Thyroid gland (tissue), 4 donors: ENCODE data around the gene NMS. TPM values are rescaled to one million over a fixed set of nuclear protein-coding genes. Genes with fewer than 3 reads are reported as not detected.

Experiments
- DNase-seq, 2 donors: peaks; one replicate each; pipeline ENCODE4 v3.0.0-alpha.2; 2019
- H3K27ac ChIP-seq, 3 donors: fragments of 200-600 bp; sonication (generic); 1 replicate in 2 of 3; 2 replicates in 1 of 3; pipeline ENCODE4 v1.5.1; 2016 to 2019; ENCODE audit warnings: mild to moderate bottlenecking in 1 of 3, moderate library complexity in 1 of 3
- H3K27me3 ChIP-seq: fragments of 200-600 bp; sonication (generic); one replicate; pipeline ENCODE4 v1.5.1; 2019
- H3K36me3 ChIP-seq, 2 donors: fragments of 200-600 bp; sonication (generic); one replicate each; pipeline ENCODE4 v1.5.1; 2016 to 2019
- H3K4me1 ChIP-seq, 2 donors: fragments of 200-600 bp; sonication (generic); one replicate each; pipeline ENCODE4 v1.5.1; 2017 to 2019
- H3K4me3 ChIP-seq, 3 donors: fragments of 200-600 bp; sonication (generic); replicated peaks in 1 of 3; 1 replicate in 2 of 3; 2 replicates in 1 of 3; pipeline ENCODE4 v1.5.1; 2016; ENCODE audit warnings: mild to moderate bottlenecking in 1 of 3
- H3K9me3 ChIP-seq: fragments of 200-600 bp; sonication (generic); one replicate; pipeline ENCODE4 v1.5.1; 2017
- CTCF ChIP-seq, 6 experiments: fragments of 200-600 bp in 3 of 6; fragments of 450-650 bp in 3 of 6; sonication (generic) in 3 of 6; IDR thresholded peaks; one replicate each; pipeline ENCODE4 v1.5.1; 2016 to 2019; ENCODE audit warnings: antibody characterized with exemption in 6 of 6, mild to moderate bottlenecking in 2 of 6, inconsistent platforms in 1 of 6, moderate library complexity in 1 of 6
- POLR2A ChIP-seq, 2 donors: fragments of 450-650 bp; IDR thresholded peaks; one replicate each; pipeline ENCODE4 v1.6.1; 2017; ENCODE audit warnings: antibody characterized with exemption in 2 of 2, mild to moderate bottlenecking in 2 of 2, moderate library complexity in 1 of 2
- WGBS, 2 donors: methylation state at CpG; one replicate each; pipeline ENCODE4 v1.1.5; 2017; 5-methylcytosine and 5-hydroxymethylcytosine counted together
- intact Hi-C: fragments of 100-400 bp; cut with DNase I; formaldehyde crosslinking; loops from one replicate; pipeline ENCODE4 v1.15.1; 2023
- total RNA-seq, 4 donors: library from RNA; depleted of rRNA; stranded (reverse); fragments of >200 nt; gene quantifications; one replicate each; pipeline ENCODE4 v1.2.3, GENCODE V29; 2016

The NMS gene
- total RNA-seq, 4 donors from 2014 or later = not detected

- TF ChIP-seq CTCF (IDR thresholded peaks at IDR 0.05) (no peak), POLR2A (IDR thresholded peaks at IDR 0.05) (no peak)
- Histone ChIP-seq H3K4me3 (no peak overlapping the region), H3K4me1 (no peaks in the 10 kb centered on the region), H3K27ac (no peak overlapping the region), H3K36me3 (no peaks in the 10 kb centered on the region), H3K9me3 (no peaks in the 10 kb centered on the region), H3K27me3 (no peaks in the 10 kb centered on the region)
- no peak for DNase-seq
- intact Hi-C loops = no loop called here
- WGBS, 2 donors = 88 to 92% methylated on average over 7 of the region's 7 CpGs
These were observed 38.8 kb downstream of the NMS start for GRCh38 chr2:100509066-100509465.

DNA sequence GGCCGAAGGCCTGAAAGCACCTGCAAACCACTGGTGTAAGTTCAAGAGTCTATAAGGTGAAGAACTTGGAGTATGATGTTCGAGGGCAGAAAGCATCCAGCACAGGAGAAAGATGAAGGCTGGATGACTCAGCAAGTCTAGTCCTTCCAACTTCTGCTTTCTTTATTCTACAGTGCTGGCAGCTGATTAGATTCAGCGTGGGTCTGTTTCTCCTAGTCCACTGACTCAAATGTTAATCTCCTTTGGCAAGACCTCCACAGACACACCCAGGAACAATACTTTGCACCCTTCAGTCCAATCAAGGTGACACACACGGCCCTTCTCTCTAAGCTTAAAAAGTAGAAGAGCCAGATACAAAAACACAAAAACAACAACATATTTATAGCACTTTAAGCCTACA is 43.4 kb downstream of the NMS start:
- no peaks in the 10 kb centered on the region for H3K36me3 ChIP-seq
- TF ChIP-seq CTCF (IDR thresholded peaks at IDR 0.05) (no peak), POLR2A (IDR thresholded peaks at IDR 0.05) (no peak)
- no peak overlapping the region for H3K27ac ChIP-seq
- 65 to 82% methylated on average over 4 of the region's 4 CpGs for WGBS, 2 donors
- no peaks in the 10 kb centered on the region for H3K27me3 ChIP-seq
- intact Hi-C loops = no loop called here
- H3K4me1 ChIP-seq = no peaks in the 10 kb centered on the region
- H3K4me3 ChIP-seq = no peak overlapping the region
- no peak for DNase-seq
- H3K9me3 ChIP-seq = no peaks in the 10 kb centered on the region

- Histone ChIP-seq H3K4me1 (no peaks in the 10 kb centered on the region), H3K36me3 (no peaks in the 10 kb centered on the region), H3K27me3 (no peaks in the 10 kb centered on the region), H3K4me3 (no peak overlapping the region), H3K9me3 (no peaks in the 10 kb centered on the region), H3K27ac (no peak overlapping the region)
- intact Hi-C loops = no loop called here
- no peak for DNase-seq
- no peak for TF ChIP-seq CTCF (IDR thresholded peaks at IDR 0.05)
- TF ChIP-seq POLR2A (IDR thresholded peaks at IDR 0.05) = no peak
- 61 to 80% methylated on average over 1 of the region's 1 CpG for WGBS, 2 donors
These were observed 47.3 kb downstream of the NMS start for GRCh38 chr2:100517556-100517955.

DNA sequence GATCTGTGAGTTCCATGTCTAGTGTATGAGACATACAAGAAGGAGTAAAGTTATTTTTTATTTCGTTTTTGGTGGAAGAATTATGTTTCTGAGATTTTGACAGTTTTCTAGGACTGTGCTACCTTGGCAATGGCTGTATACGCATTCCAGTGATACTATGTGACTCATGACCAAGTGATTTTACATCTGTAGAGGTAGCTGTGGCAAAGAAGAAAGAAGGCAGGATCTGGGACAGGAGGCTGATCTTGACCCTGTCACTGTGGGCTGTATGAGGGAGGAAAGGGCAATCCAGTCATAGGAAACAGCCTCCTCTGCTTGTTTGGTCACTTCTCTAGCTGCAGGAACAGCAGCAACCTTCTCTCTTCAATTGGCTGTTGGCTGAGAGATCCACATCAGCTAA is 48.5 kb downstream of the NMS start:
- WGBS, 2 donors = 71 to 87% methylated on average over 2 of the region's 2 CpGs
- Histone ChIP-seq H3K9me3 (no peaks in the 10 kb centered on the region), H3K27me3 (no peaks in the 10 kb centered on the region), H3K4me1 (no peaks in the 10 kb centered on the region), H3K36me3 (no peaks in the 10 kb centered on the region), H3K27ac (no peak overlapping the region), H3K4me3 (no peak overlapping the region)
- TF ChIP-seq POLR2A (IDR thresholded peaks at IDR 0.05) (no peak), CTCF (IDR thresholded peaks at IDR 0.05) (no peak)
- intact Hi-C loops = no loop called here
- no peak for DNase-seq

GRCh38 chr2:100520224-100520623 is 49.9 kb downstream of the NMS start:
- no peak for DNase-seq
- Histone ChIP-seq H3K27me3 (no peaks in the 10 kb centered on the region), H3K27ac (no peak overlapping the region), H3K4me1 (no peaks in the 10 kb centered on the region), H3K36me3 (no peaks in the 10 kb centered on the region), H3K4me3 (no peak overlapping the region), H3K9me3 (no peaks in the 10 kb centered on the region)
- intact Hi-C loops = no loop called here
- no peak for TF ChIP-seq POLR2A (IDR thresholded peaks at IDR 0.05)
- TF ChIP-seq CTCF (IDR thresholded peaks at IDR 0.05) = no peak
- 83 to 85% methylated on average over 2 of the region's 2 CpGs for WGBS, 2 donors
